H1 (cell line): Measurements from ENCODE around the gene ENDOU. TPM values are rescaled to one million over a fixed set of nuclear protein-coding genes. Genes with fewer than 3 reads are reported as not detected.

Source experiments
- ATF3 ChIP-seq: IDR thresholded peaks from 2 replicates; pipeline ENCODE4 v1.6.1; 2011; ENCODE audit warnings: low read depth, mild to moderate bottlenecking, low read length; ENCODE audit not compliant: insufficient read depth
- BACH1 ChIP-seq: IDR thresholded peaks from 2 replicates; pipeline ENCODE4 v1.6.1; 2012; ENCODE audit warnings: low read length, improper control_type of control experiment
- CBX8 ChIP-seq: fragments of 300-800, 300-1000 bp; sonication (generic); IDR thresholded peaks from 2 replicates; pipeline ENCODE4 v1.7.1; 2016; ENCODE audit warnings: low read depth, low read length, borderline replicate concordance
- CHD2 ChIP-seq: IDR thresholded peaks from 2 replicates; pipeline ENCODE4 v1.6.1; 2012; ENCODE audit warnings: low read length, improper control_type of control experiment
- EGR1 ChIP-seq: IDR thresholded peaks from 2 replicates; pipeline ENCODE4 v1.6.1; 2011; ENCODE audit warnings: low read depth, low read length, borderline replicate concordance
- EZH2 ChIP-seq: fragments of 200-600 bp; sonication (generic); IDR thresholded peaks from 2 replicates; pipeline ENCODE4 v1.7.1; 2012; ENCODE audit warnings: low read depth, mild to moderate bottlenecking, moderate library complexity, low read length, inconsistent platforms; ENCODE audit not compliant: severe bottlenecking
- HDAC2 ChIP-seq, 2 experiments: fragments of 300-600 bp in 1 of 2; sonication (generic) in 1 of 2; IDR thresholded peaks; 2 replicates each; pipeline ENCODE4 v1.6.1; 2011 to 2012; ENCODE audit warnings: low read depth in 2 of 2, low read length in 2 of 2, mild to moderate bottlenecking in 2 of 2, moderate library complexity in 2 of 2, borderline replicate concordance in 1 of 2, inconsistent platforms in 1 of 2
- JUND ChIP-seq: IDR thresholded peaks from 2 replicates; pipeline ENCODE4 v1.6.1; 2011; ENCODE audit warnings: mild to moderate bottlenecking, improper control_type of control experiment, low read length
- KDM1A ChIP-seq: fragments of 200-600, 300-600 bp; sonication (generic); IDR thresholded peaks from 2 replicates; pipeline ENCODE4 v1.7.1; 2016; ENCODE audit warnings: mild to moderate bottlenecking, low read length, borderline replicate concordance
- KDM4A ChIP-seq: IDR thresholded peaks from one replicate; pipeline ENCODE4 v1.7.1; 2012; ENCODE audit warnings: low read depth, mild to moderate bottlenecking, moderate library complexity, low read length, inconsistent platforms; ENCODE audit not compliant: severe bottlenecking
- MAFK ChIP-seq: IDR thresholded peaks from 2 replicates; pipeline ENCODE4 v1.6.1; 2012; ENCODE audit warnings: low read depth, mild to moderate bottlenecking, improper control_type of control experiment, low read length
- POLR2AphosphoS5 ChIP-seq: IDR thresholded peaks from 2 replicates; pipeline ENCODE4 v1.6.1; 2011; ENCODE audit warnings: low read depth, low read length
- RAD21 ChIP-seq, 2 experiments: IDR thresholded peaks in 1 of 2; conservative IDR thresholded peaks in 1 of 2; 2 replicates each; pipeline ENCODE4 v1.6.1; 2011; ENCODE audit warnings: low read depth in 2 of 2, low read length in 2 of 2, improper control_type of control experiment in 1 of 2, inconsistent platforms in 1 of 2, mild to moderate bottlenecking in 1 of 2, moderate library complexity in 1 of 2
- RFX5 ChIP-seq: IDR thresholded peaks from 2 replicates; pipeline ENCODE4 v1.6.1; 2011; ENCODE audit warnings: low read depth, low read length, improper control_type of control experiment, borderline replicate concordance
- SAP30 ChIP-seq: fragments of 300-600 bp; sonication (generic); IDR thresholded peaks from 2 replicates; pipeline ENCODE4 v1.7.1; 2012; ENCODE audit warnings: low read length, moderate library complexity, mild to moderate bottlenecking, inconsistent platforms; ENCODE audit not compliant: insufficient read depth, insufficient replicate concordance
- SIN3A ChIP-seq, 2 experiments: IDR thresholded peaks in 1 of 2; conservative IDR thresholded peaks in 1 of 2; 2 replicates each; pipeline ENCODE4 v1.6.1; 2011 to 2012; ENCODE audit warnings: low read length in 2 of 2, improper control_type of control experiment in 1 of 2, low read depth in 1 of 2, mild to moderate bottlenecking in 1 of 2
- SUZ12 ChIP-seq: fragments of 200-600 bp; sonication (generic); IDR thresholded peaks from 2 replicates; pipeline ENCODE4 v1.6.1; 2012; ENCODE audit warnings: mild to moderate bottlenecking, inconsistent platforms, low read length, moderate library complexity, mixed read lengths
- TAF1 ChIP-seq: IDR thresholded peaks from 2 replicates; pipeline ENCODE4 v1.6.1; 2011; ENCODE audit warnings: mild to moderate bottlenecking, low read depth, low read length
- TBP ChIP-seq: IDR thresholded peaks from 2 replicates; pipeline ENCODE4 v1.6.1; 2011; ENCODE audit warnings: low read depth, low read length, improper control_type of control experiment
- TCF12 ChIP-seq: IDR thresholded peaks from 2 replicates; pipeline ENCODE4 v1.6.1; 2011; ENCODE audit warnings: low read depth, mild to moderate bottlenecking, low read length
- TEAD4 ChIP-seq: IDR thresholded peaks from 2 replicates; pipeline ENCODE4 v1.6.1; 2012; ENCODE audit warnings: low read depth, low read length, inconsistent platforms, mixed read lengths
- YY1 ChIP-seq: IDR thresholded peaks from 2 replicates; pipeline ENCODE4 v1.6.1; 2011; ENCODE audit warnings: low read depth, mild to moderate bottlenecking, low read length
- ZNF274 ChIP-seq: IDR thresholded peaks from 2 replicates; pipeline ENCODE4 v1.7.0; 2012; ENCODE audit warnings: low read length, borderline replicate concordance; ENCODE audit errors: extremely low read depth
- polyA plus RNA-seq, 7 experiments: library from polyadenylated mRNA; depleted of rRNA in 3 of 7; stranded (reverse) in 5 of 7; unstranded in 2 of 7; fragments of >200 nt in 5 of 7; fragments of 200-250 nt in 2 of 7; gene quantifications; 1 replicate in 5 of 7; 2 replicates in 1 of 7; 4 replicates in 1 of 7; pipeline versions ENCODE4 v1.2.1 to v1.2.3, GENCODE V29; 2011 to 2013; ENCODE audit warnings: missing spikeins in 2 of 7, mixed read lengths in 2 of 7
- total RNA-seq: library from RNA; stranded (reverse); fragmentation: NEBNext Ultra II Directional; extraction: Animal tissue kit (Norgen Biotek cat#: 25700); gene quantifications from 2 replicates; pipeline ENCODE4 v1.2.1, GENCODE V29; 2021

The ENDOU gene
- total and polyA plus RNA-seq, 2 of the 8 experiments (the other 6 are each of a cell fraction or from before 2014, with no cell fraction given) = not detected

GRCh38 chr12:47705566-47706425, 19.5 kb downstream of the ENDOU start, which contains the start of gene RPAP3 (continued):
- no peak for TF ChIP-seq YY1
- TF ChIP-seq TCF12 = no peak
- TF ChIP-seq TBP = peak; percentile 72
- TF ChIP-seq BACH1 = peak; percentile 86
- TF ChIP-seq SAP30 = no peak
- no peak for TF ChIP-seq RFX5
- TF ChIP-seq CHD2 = no peak
- TF ChIP-seq TAF1 = peak; percentile 77
- no peak for TF ChIP-seq RAD21 (IDR thresholded peaks at IDR 0.05 in 1 of 2, conservative IDR thresholded peaks at IDR 0.05 in 1 of 2; ENCODE audit: low read depth in 2 of 2, low read length in 2 of 2)
- TF ChIP-seq TEAD4 = no peak
- no peak for TF ChIP-seq ATF3
- TF ChIP-seq SUZ12 = no peak
- TF ChIP-seq KDM4A = peak; percentile 80
- TF ChIP-seq ZNF274 = no peak
- peak in 1 of 2 experiments; percentile 80; a peak in 2 of 4 replicates for TF ChIP-seq SIN3A (conservative IDR thresholded peaks at IDR 0.05 in 1 of 2, IDR thresholded peaks at IDR 0.05 in 1 of 2; ENCODE audit: low read depth in 1 of 2, low read length in 2 of 2)
- peak; percentile 70; the same call in 1 of the 2 replicates for TF ChIP-seq KDM1A
- no peak for TF ChIP-seq CBX8
- peak; percentile 72 to 94; a peak in 3 of 4 replicates for TF ChIP-seq HDAC2 (IDR thresholded peaks at IDR 0.05; ENCODE audit: borderline replicate concordance in 1 of 2, low read depth in 2 of 2, low read length in 2 of 2)
- TF ChIP-seq POLR2AphosphoS5 = peak; percentile 94
- TF ChIP-seq EZH2 = no peak
- TF ChIP-seq EGR1 = peak; percentile 57; the same call in 1 of the 2 replicates
- TF ChIP-seq MAFK = no peak
- peak; percentile 86 for TF ChIP-seq JUND
